GM12891 (cell line): ENCODE results near the gene KIF25.
"Not testable (repeated sequence)": the region's sequence is repeated elsewhere in the genome, so short reads cannot be mapped to it uniquely, and the experiment has no call there.

Experiments used
- DNase-seq: peaks from one replicate; pipeline ENCODE4 v3.0.0; 2011; ENCODE audit warnings: low spot score; ENCODE audit not compliant: insufficient read length
- FAIRE-seq: peaks from 2 replicates; lab custom pipeline; 2011; peaks lifted over from hg19 to GRCh38; lab: Jason Lieb, UNC
- PAX5 ChIP-seq: IDR thresholded peaks from 2 replicates; pipeline ENCODE4 v1.6.1; 2011; ENCODE audit warnings: low read length, moderate library complexity, mild to moderate bottlenecking; ENCODE audit not compliant: insufficient read depth, severe bottlenecking
- POLR2A ChIP-seq: IDR thresholded peaks from 2 replicates; pipeline ENCODE4 v1.6.1; 2011; ENCODE audit warnings: low read depth, low read length, control low read depth
- POLR2AphosphoS5 ChIP-seq: IDR thresholded peaks from 2 replicates; pipeline ENCODE4 v1.6.1; 2011; ENCODE audit warnings: low read depth, low read length, control low read depth
- POU2F2 ChIP-seq: IDR thresholded peaks from 2 replicates; pipeline ENCODE4 v1.6.1; 2011; ENCODE audit warnings: low read depth, mild to moderate bottlenecking, control low read depth, low read length, moderate library complexity
- SPI1 ChIP-seq: IDR thresholded peaks from 2 replicates; pipeline ENCODE4 v1.6.1; 2011; ENCODE audit warnings: low read depth, low read length, control low read depth
- TAF1 ChIP-seq: IDR thresholded peaks from 2 replicates; pipeline ENCODE4 v1.6.1; 2011; ENCODE audit warnings: low read depth, low read length, control low read depth

KIF25 gene

GRCh38 chr6:167993831-167994230, 3.6 kb upstream of the KIF25 start:
- TF ChIP-seq PAX5 (no peak), SPI1 (no peak), POU2F2 (no peak), TAF1 (no peak), POLR2A (no peak), POLR2AphosphoS5 (no peak)
- DNase-seq (no peak), FAIRE-seq (no peak)

GRCh38 chr6:167995302-167995701, 2.2 kb upstream of the KIF25 start:
- no peak for TF ChIP-seq POLR2A
- no peak for TF ChIP-seq PAX5
- TF ChIP-seq TAF1, result no peak
- no peak for TF ChIP-seq SPI1
- TF ChIP-seq POU2F2, result no peak
- FAIRE-seq (no peak), DNase-seq (no peak)

- DNase-seq, result no peak
- no peak for FAIRE-seq
- TF ChIP-seq POLR2AphosphoS5 (no peak), PAX5 (no peak), POU2F2 (no peak), POLR2A (no peak), TAF1 (no peak), SPI1 (no peak)
These were observed 1.7 kb upstream of the KIF25 start for GRCh38 chr6:167995731-167996151.

- no peak for TF ChIP-seq SPI1
- no peak for TF ChIP-seq POLR2AphosphoS5
- no peak for TF ChIP-seq TAF1
- TF ChIP-seq PAX5, result no peak
- TF ChIP-seq POLR2A, result no peak
- no peak for DNase-seq
- FAIRE-seq, result no peak
These were observed 859 bp upstream of the KIF25 start for GRCh38 chr6:167996424-167997199.

GRCh38 chr6:167998215-167998614, 744 bp downstream of the KIF25 start:
- TF ChIP-seq PAX5, result no peak
- no peak for TF ChIP-seq POU2F2
- TF ChIP-seq POLR2AphosphoS5, result no peak
- TF ChIP-seq POLR2A, result no peak
- TF ChIP-seq TAF1, result no peak
- no peak for TF ChIP-seq SPI1
- FAIRE-seq, result no peak
- no peak for DNase-seq

- FAIRE-seq (no peak), DNase-seq (no peak)
- no peak for TF ChIP-seq POLR2A
- TF ChIP-seq POLR2AphosphoS5, result no peak
- no peak for TF ChIP-seq PAX5
- TF ChIP-seq SPI1, result no peak
- no peak for TF ChIP-seq TAF1
- no peak for TF ChIP-seq POU2F2
These were observed 2.9 kb downstream of the KIF25 start for GRCh38 chr6:168000198-168001028.

GRCh38 chr6:168001029-168001332, 3.5 kb downstream of the KIF25 start:
- TF ChIP-seq SPI1 (no peak), POLR2AphosphoS5 (no peak), POLR2A (no peak), PAX5 (no peak), TAF1 (no peak), POU2F2 (no peak)
- no peak for FAIRE-seq
- no peak for DNase-seq

GRCh38 chr6:168001514-168001913, 4.0 kb downstream of the KIF25 start:
- DNase-seq, FAIRE-seq: not testable (repeated sequence)

GRCh38 chr6:168002804-168003203, 5.3 kb downstream of the KIF25 start:
- TF ChIP-seq POLR2A (no peak), POU2F2 (no peak), SPI1 (no peak), POLR2AphosphoS5 (no peak), TAF1 (no peak), PAX5 (no peak)
- DNase-seq (no peak), FAIRE-seq (no peak)

- DNase-seq (no peak), FAIRE-seq (no peak)
- no peak for TF ChIP-seq POU2F2
- TF ChIP-seq PAX5, result no peak
- no peak for TF ChIP-seq TAF1
These were observed 6.6 kb downstream of the KIF25 start for GRCh38 chr6:168004023-168004422.

- DNase-seq, result no peak
- no peak for FAIRE-seq
- TF ChIP-seq POLR2A, result no peak
- TF ChIP-seq PAX5, result no peak
- no peak for TF ChIP-seq POU2F2
- TF ChIP-seq POLR2AphosphoS5, result no peak
- no peak for TF ChIP-seq SPI1
- no peak for TF ChIP-seq TAF1
These were observed 7.5 kb downstream of the KIF25 start for GRCh38 chr6:168004945-168005344.
